HG03097 (cell line): ENCODE data around the gene IMP4.
"Not testable (repeated sequence)": the region's sequence is repeated elsewhere in the genome, so short reads cannot be mapped to it uniquely, and the experiment has no call there.

Experiments
- ATAC-seq: cut with Tn5 transposase; IDR thresholded peaks from one replicate; pipeline ENCODE4 v1.9.1; 2021; ENCODE audit not compliant: unreplicated experiment, low FRiP score

The IMP4 gene, protein sequence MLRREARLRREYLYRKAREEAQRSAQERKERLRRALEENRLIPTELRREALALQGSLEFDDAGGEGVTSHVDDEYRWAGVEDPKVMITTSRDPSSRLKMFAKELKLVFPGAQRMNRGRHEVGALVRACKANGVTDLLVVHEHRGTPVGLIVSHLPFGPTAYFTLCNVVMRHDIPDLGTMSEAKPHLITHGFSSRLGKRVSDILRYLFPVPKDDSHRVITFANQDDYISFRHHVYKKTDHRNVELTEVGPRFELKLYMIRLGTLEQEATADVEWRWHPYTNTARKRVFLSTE

DNA sequence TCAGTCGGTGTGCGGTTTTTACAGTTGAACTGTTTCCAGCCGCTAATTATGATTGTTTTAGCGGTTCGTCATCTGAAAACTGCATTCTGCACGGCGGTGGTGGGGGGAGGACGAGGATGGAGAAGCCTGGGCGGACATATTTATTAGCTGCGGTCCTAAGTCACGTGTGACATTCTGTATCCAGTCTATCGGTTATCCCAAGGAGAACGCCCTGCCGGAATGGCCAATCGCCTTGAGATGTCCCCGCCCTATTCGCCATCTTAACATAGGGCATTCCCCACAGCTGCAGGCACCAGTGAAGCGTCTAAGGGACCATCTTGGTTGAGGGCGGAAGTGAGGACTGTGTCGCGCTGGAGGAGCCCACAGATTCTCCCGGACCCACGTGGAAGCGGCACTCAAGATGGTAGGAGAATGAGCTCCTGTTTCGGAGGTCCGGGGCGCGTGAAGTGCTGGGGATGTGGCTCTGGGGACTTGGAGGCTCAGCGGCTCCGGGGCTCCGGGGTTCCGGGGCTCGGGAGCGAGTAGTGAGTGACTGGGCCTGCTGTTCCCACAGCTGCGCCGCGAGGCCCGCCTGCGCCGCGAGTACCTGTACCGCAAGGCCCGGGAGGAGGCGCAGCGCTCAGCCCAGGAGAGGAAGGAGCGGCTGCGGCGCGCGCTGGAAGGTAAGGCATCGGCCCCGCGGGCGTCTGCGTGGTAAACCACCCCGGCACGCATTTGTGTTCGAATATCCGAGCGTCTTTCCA, at the start of gene IMP4:
TSS of gene IMP4 (plus strand) at position 365 of the 743 bp plus-strand sequence. CDS start at position 401, 36 bp downstream.
- ATAC-seq: peak; percentile 90

DNA sequence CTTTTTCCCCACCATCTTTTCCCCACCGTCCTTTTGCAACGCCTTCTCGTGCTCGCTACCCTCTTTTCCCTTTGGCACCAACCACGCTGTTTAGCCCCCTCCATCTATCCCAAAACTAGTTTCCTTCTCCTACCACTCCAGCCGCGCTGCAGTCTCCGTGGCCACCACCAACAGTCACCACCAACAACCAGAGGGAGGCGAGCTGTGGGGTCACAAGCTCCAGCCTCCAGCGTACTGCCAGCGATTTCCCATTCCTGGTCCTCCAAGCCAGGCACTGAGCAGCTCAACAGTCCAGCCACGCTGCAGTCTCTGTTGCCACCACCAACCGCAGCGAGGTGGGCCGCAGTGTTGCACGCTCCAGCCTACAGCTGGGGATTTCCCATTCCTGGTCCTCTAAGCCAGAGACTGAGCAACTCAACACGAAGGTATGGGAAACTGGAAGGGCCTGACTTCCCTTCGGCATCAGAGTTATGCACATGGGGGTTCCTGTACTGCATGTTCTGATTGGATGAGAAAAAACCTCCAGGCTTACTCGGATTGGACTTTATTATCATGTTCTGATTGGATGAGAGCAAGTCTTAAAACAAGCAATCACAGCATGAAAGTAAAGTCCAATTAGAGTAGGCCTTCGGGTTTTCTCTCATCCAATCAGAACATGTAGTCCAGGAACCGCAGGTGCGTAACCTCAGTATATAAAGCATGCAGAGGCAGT, 42.3 kb upstream of the IMP4 start:
- ATAC-seq: no peak

DNA sequence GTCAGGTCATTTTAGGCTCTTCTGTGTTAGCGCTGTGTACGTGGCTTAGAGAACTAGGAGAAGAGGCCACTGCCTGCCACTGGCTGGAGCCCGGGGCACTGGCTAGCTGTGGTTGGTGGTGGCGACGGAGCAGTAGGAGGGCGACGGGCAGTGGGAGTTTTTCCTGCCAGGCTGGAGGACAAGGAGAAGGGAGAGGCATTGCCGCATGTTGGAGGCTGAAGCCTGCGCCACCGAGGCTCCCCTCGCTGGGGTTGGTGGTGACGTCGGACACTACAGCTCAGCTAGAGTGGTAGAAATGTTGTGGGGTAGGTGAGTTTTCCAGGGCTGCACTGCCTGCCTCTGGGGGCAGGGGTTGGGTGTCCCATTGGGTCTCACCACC, 41.7 kb upstream of the IMP4 start:
- ATAC-seq: no peak

DNA sequence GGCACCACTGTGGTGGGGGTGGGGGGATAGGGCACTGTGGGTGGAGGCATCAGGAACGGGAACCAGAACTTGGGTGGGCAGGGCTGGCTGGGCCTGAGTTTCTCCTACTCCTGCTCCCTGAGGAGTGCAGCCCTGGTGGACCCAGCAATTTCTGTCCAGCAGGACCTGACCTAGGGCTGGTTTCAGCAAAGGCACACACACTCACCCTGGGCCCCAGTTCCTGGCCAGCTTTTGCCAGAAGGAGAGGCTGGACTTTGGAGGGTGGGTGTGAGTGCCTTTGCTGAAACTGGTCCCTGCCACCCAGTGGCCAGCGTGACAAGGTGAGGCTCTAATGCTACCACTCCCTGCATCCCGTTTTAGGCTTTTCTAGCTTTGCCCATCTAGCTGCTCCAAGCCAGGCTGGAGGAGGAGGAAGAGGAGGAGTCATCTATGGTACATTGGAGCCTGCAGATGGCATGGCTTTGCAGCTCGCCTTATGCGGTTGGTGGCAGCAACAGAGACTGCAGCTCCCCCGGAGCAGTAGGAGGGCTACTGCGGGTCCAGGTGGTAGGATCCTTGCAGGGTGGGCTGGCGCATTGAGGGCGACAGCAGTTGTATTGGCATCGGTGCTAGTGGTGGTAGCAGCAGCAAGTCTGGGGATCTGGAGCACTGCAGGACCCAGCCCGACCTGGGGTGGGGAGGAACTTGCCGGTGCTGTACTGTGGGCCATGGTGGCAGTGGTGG, 40.4 kb upstream of the IMP4 start:
- ATAC-seq: no peak

DNA sequence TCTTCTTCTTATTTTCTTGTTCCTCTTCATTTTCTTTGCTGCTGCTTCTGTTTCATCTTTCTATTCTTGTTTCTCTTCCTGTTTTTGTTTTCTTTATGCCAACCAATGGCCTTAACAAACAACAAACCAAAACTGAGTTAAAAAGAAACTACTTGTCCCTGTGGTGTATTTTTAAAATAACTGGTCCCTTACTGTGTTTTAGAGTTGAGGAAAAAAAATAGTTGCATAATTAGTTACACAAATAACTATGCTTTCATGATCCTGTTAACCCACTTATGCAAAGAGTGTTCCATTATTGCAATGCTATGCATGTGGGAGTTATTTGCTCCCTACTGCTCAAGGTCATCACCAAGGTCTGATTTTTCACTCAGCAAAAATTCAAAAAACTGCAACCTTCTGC, 39.5 kb upstream of the IMP4 start:
- ATAC-seq: no peak

DNA sequence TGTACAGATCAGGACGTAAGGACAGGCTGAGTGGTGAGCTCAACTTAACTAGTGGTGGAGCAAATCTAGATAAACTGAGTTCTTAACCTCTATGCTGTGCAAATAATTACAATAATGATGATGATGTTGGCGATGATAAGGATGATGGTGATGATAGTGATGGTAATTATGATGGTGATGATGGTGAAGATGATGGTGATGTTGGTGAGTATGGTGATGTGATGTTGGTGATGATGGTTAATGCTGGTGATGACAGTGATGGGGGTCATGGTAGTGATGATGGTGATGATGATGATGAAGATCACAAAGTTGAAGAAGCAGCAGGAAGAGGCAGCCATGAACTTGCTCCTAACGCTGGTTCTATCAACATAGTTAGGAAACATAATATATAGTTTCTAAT, 38.0 kb upstream of the IMP4 start:
- ATAC-seq: no peak

DNA sequence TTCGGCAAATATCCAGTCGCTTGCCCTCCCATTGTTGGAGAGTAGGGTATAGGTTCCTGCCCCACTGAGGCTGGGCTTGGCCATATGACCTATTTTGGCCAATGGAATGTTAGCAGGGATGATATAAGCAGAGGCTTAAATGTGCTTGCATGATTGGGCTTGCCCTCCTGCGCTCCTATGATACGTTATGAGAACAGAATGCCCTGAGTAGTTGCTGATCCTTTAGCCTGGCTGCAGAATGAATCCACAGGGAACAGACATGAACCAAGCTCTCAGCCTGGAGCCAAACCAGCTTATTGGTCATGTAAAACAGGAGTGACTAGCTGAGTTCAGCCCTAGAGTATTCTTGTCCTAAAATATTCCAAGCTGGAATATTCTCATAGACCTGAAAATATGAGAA, 34.8 kb upstream of the IMP4 start:
- ATAC-seq: no peak

DNA sequence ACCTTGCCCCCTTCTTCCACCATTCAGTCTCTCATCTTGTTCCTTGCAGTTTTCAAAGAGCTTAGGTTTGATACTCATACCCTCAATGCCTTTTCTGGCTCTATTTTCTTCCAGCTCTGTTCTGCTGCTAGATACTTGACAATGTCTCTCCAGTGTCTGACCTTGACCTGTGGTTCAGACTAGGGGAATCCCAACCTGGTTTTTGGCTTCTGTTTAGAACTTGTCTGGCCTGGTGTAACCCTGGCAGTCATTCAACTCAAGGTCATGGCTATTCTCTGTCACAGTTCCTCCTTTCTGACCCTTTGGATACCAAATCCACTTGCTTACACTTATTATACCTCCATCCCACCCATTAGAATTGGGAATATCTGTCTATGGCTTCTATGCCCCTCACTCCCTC, 31.8 kb upstream of the IMP4 start:
- ATAC-seq: no peak

DNA sequence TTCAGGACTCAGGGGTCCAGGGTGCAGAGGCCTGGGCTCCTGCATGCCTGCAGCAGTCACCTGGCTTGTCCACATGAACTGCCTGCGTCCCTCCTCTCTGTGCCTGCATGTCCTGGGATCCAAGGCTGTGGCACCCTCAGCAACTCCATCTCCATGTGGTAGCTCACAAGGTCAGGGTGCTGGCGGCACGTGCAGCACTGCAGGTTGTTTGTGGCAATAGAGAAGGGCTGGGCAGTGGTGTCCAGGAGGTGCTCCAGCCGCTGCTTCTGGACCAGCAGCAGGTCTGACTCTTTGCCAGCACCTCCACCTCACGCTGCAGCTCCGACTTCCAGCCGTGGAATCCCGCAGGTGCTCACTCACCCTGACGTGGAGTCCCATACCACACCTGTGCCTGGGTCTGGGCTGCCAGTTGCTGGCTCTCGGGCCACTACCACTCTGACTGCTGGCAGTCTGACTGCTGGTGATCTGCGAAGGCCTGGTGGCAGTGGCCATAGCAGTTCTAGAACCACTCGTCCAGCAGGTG, 28.8 kb upstream of the IMP4 start:
- no peak for ATAC-seq

DNA sequence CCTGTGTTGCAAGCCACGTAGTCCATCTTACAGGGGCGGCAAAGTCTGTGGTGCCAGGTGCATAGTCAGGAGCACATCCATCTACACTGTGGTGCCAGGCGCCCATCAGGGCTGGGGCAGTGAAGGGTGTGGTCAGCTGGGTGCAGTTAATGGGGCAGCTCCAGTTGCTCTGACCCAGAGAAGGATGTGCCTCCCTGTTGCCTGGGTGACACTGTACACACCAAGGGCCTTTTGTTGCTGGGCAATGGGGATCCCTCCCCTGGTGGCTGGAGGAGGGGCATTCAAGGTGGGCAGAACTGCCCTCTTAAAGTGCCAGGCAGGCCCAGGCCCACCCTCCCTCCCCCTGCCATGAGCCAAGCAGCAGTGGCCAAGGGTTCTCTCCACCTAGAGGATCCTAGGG, 28.3 kb upstream of the IMP4 start:
- ATAC-seq: no peak

DNA sequence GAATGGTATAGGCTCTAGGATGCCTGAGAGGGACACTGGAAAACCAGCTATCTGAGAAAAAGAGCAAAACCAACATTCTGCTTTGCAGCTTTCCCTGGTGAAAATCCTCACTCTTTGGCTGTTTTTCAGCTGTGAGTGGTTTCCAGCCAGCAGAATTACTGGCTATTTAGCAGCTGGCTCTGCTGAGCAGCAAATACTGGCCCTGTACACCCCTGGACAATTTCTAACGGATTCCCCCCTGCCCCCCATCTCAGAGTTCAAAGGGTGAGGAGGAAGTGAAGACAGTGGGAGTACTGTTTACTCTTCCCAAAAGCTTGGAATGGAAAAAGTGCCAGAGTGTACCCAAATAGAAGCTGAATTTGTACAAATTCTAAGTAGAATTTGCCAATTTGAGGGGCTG, 26.1 kb upstream of the IMP4 start:
- ATAC-seq: no peak

DNA sequence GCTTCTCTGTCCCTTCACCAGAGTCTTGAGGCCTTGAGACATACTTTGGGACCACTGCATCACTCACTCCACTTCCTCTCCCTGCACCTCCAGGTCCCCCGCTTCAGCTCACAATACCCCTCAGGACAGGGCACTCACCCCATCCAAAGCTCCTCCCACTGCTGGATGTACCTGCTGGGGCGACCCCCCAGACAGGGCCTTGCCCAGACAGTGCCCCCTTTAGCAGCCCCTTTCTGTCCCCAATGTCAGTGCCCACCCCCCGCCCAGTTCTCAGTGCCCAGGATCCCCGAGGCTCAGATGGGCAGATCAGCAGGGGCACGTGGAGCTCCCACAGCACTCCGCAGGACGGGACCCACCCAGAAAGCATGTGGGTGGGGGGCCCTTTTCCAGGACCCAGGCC, 23.8 kb upstream of the IMP4 start:
- no peak for ATAC-seq

DNA sequence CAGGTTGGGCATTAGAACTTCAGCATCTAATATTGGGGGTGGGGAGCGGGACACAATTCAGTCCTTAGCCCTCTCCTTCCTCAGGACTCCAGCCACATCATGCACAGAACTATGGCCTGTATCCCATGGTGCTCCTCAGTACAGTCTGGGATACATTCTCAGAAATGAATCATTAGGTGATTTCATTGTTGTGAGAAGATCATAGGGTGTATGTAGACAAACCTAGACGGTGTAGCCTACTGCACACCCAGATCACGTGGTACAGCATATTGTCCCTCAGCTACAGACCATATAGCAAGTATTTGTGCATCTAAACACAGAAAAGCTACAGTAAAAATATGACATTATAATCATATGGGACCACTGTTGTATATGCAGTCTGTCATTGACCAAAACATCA, 23.2 kb upstream of the IMP4 start:
- no peak for ATAC-seq

DNA sequence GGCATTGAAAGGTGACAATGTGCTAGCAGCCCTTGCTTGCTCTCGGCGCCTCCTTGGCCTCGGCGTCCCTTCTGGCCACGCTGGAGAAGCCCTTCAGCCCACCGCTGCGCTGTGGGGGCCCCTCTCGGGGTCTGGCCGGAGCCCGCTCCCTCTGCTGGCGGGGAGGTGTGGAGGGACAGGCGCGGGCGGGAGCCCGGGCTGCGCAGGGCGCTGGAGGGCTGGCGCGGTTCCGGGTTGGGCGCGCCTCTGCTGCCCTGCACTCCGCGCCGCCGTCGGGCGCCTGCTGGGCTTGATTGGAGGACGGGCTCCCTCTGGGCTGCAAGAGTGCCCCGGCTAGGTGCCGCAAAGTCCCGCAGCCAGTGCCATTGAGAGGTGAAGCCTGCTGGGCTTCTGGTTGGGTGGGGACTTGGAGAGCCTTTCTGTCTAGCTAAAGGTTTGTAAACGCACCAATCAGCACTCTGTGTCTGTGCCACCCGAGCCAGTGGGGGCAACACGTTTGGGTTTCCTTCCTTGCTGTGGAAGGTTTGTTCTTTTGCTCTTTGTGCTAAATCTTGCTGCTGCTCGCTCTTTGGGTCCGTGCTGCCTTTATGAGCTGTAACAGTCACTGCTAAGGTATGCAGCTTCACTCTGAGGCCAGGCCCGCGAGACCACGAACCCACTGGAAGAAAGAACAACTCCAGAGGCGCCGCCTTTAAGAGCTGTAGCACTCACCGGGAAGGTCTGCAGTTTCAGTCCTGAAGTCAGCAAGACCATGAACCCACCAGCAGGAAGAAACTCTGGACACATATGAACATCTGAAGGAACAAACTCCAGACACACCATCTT, 14.8 kb upstream of the IMP4 start:
- no peak for ATAC-seq

DNA sequence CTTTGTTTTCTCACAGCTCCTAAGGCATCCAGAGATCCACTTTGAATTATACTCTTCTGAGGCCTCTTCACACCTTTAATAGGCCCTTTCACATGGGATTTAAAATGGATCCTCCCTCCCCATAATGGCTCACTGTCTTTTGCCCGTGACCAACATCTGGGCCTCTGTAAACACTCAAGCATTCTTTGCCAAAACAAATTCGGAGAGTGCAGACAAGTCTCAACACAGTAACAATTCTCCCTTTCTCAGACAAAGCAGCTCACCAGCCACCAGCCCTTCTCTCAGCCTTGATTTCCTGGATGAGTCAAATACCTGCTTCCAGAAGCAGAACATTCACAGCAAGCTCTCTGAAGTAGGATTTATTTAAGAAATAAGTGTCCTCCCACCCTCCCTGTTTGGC, 14.0 kb upstream of the IMP4 start:
- ATAC-seq: no peak

DNA sequence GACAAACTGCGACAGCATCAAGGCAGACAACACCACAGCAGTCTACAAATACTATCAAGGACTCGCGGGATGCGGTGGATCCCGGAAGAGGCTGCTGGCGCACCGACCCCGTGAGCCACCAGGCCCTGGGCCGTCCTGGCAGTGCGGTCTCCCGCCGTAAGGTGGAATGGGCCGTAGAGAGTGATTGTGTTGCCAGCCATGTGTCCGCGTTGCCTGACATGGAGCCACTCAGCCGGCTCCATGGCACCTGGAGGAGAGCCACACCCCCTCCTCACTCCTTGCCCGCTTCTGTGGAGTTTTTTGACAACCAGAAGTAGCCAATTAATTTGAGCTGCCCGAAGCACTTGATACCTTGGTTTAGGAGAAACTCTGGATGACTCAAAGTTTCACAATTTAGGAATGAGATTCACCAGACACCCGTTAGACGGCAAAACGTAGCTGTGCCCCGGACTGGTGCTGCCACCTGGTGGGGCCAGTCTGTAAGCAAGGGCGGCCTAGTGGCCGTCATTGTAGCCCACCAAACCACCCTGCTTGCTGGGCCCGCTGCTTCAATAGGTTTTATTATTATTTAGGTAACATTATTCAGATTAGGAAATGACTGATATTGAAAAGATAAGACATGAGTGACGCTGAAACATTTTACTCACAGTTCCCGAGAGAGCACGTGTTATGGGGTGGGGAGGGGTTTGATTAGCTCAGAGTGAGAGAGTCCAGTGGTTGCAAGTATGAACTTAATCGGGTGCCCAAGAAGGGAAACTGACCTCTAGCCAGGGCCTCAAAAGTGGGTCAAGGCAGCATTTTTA, 10.2 kb upstream of the IMP4 start:
- peak; percentile 76 for ATAC-seq

DNA sequence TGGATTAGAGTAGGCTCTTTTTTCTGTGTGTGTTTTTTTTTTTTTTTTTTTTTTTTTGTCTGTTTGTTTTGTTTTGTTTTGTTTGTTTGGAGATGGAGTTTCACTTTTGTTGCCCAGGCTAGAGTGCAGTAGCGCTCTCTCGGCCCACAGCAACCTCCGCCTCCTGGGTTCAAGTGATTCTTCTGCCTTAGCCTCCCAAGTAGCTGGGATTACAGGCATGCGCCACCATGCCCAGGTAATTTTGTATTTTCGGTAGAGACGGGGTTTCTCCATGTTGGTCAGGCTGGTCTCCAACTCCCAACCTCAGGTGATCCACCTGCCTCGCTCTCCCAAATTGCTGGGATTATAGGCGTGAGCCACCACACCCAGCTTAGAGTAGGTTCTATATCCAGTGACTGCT, 9.4 kb upstream of the IMP4 start:
- not testable (repeated sequence) for ATAC-seq

DNA sequence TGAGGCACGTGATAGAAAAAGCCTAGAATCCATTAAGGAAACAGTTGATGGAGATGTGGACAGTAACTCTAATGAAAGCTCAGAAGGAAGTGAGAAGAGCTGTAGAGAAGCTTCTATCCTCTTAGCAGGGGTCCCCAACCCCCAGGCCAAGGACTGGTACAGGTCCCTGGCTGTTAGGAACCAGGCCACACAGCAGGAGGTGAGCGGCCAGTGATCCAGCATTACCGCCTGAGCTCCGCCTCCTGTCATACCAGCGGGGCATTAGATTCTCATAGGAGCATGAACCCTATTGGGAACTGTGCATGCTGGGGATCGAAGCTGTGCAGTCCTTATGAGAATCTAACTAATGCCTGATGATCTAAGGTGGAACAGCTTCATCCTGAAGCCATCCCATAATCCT, 8.7 kb upstream of the IMP4 start:
- no peak for ATAC-seq

DNA sequence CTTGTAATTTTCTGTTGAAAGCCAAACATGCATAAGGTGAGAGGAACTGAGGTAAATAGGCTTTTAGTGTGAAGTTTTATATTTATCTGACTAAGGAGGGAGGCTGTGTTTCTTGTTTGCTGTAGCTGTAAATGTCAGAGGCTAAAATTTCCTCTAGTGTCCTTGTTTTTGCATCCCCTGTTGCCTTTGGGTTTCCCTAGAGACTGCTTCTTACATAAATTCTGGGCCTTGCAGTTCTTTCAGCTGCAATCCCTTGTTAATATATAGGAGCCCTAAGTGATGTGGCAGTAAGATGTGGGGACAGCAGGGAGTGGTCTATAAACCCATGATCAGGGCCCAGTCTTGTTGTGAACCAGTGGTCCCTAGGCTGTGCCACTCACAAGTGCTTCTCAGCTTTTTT, 7.5 kb upstream of the IMP4 start:
- no peak for ATAC-seq
